ENCODE results near the gene LFNG.

DNA sequence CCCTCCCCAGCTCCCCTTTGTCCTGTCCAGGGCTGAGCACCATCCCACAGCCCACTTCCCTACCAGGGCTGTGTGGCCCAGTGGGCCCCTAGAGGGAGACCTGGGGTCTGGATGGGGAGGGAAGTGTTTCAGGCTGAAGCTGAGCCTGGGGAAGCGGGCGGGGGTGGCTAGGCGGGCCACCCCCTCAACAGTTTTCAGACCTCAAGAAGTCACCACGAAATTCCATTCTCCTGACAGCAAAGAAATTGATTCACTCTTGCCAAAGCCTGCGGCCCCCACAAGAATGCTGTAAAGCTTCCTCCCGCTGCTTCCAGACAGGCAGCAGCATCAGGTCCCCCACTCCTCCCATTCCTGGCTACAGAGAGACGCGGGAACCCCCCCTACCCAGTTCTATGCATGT lies 2.5 kb upstream of the LFNG start:
- TF ChIP-seq, protein P1, sequence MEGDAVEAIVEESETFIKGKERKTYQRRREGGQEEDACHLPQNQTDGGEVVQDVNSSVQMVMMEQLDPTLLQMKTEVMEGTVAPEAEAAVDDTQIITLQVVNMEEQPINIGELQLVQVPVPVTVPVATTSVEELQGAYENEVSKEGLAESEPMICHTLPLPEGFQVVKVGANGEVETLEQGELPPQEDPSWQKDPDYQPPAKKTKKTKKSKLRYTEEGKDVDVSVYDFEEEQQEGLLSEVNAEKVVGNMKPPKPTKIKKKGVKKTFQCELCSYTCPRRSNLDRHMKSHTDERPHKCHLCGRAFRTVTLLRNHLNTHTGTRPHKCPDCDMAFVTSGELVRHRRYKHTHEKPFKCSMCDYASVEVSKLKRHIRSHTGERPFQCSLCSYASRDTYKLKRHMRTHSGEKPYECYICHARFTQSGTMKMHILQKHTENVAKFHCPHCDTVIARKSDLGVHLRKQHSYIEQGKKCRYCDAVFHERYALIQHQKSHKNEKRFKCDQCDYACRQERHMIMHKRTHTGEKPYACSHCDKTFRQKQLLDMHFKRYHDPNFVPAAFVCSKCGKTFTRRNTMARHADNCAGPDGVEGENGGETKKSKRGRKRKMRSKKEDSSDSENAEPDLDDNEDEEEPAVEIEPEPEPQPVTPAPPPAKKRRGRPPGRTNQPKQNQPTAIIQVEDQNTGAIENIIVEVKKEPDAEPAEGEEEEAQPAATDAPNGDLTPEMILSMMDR (conservative IDR thresholded peaks at IDR 0.05 in 1 of 2, IDR thresholded peaks at IDR 0.05 in 1 of 2; ENCODE audit: extremely low read depth in 1 of 2, insufficient read depth in 1 of 2, low read depth in 1 of 2, low read length in 2 of 2) = no peak
- no peak for TF ChIP-seq EZH2 (IDR thresholded peaks at IDR 0.05; ENCODE audit: borderline replicate concordance, low read length)
